BJ (cell line): ENCODE measurements around the gene EFHC2. TPM values are rescaled to one million over a fixed set of nuclear protein-coding genes. Genes with fewer than 3 reads are reported as not detected.

Source experiments
- CTCF ChIA-PET: fragments of 350-600 bp; formaldehyde crosslinking; extraction: SDS; loops from one replicate; lab custom pipeline; 2021; ENCODE audit warnings: antibody characterized with exemption, inconsistent platforms; lab: Yijun Ruan, JAX
- POLR2A ChIA-PET: fragments of 300-600 bp; sonication (Branson Sonifier 250); formaldehyde crosslinking; extraction: SDS; loops from one replicate; lab custom pipeline; 2021; ENCODE audit warnings: antibody characterized with exemption; lab: Charles Lee
- DNase-seq: peaks from one replicate; pipeline ENCODE4 v3.0.0-alpha.2; 2011; ENCODE audit warnings: low read depth
- H3K27me3 ChIP-seq: 2 replicates; pipeline ENCODE4 v1.6.0; 2011; ENCODE audit warnings: low read length; ENCODE audit not compliant: control insufficient read depth, insufficient read depth
- H3K36me3 ChIP-seq: 2 replicates; pipeline ENCODE4 v1.5.1; 2011; ENCODE audit warnings: low read length; ENCODE audit not compliant: control insufficient read depth, insufficient read depth
- H3K4me3 ChIP-seq: 2 replicates; pipeline ENCODE4 v1.5.1; 2011; ENCODE audit warnings: low read depth, mild to moderate bottlenecking, control low read depth, low read length
- polyA plus RNA-seq: library from polyadenylated mRNA; depleted of rRNA; stranded (reverse); fragments of >200 nt; gene quantifications from 2 replicates; pipeline ENCODE4 v1.2.3, GENCODE V29; 2011
- TF ChIP-seq, protein P1 (sequence below): IDR thresholded peaks from 2 replicates; pipeline ENCODE4 v1.5.1; 2011; ENCODE audit warnings: low read depth, mild to moderate bottlenecking, control low read depth, inconsistent platforms, low read length, moderate library complexity; ENCODE audit not compliant: insufficient read depth

Gene EFHC2
- polyA plus RNA-seq, 1 experiment = not detected

DNA sequence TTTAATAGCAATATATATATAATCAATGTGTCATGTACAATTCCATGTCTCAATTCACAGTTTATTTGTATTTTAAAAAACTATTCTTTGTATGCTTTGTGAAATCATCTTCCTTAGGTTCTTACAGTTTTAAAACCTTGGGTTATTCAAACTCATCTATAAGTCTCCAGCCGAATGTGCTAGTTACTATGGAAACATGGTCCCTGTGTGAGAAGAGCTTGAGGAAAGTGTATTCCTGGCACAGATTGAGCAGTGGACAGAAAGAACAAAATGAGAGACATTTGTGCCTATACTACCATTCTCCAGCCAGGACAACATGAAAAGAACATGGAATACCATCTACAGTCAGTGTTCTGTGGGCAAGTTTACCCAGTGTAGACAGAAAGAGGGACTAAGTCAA, 103.4 kb downstream of the EFHC2 start:
- no peaks in the 10 kb centered on the region for H3K27me3 ChIP-seq
- TF ChIP-seq, protein P1, sequence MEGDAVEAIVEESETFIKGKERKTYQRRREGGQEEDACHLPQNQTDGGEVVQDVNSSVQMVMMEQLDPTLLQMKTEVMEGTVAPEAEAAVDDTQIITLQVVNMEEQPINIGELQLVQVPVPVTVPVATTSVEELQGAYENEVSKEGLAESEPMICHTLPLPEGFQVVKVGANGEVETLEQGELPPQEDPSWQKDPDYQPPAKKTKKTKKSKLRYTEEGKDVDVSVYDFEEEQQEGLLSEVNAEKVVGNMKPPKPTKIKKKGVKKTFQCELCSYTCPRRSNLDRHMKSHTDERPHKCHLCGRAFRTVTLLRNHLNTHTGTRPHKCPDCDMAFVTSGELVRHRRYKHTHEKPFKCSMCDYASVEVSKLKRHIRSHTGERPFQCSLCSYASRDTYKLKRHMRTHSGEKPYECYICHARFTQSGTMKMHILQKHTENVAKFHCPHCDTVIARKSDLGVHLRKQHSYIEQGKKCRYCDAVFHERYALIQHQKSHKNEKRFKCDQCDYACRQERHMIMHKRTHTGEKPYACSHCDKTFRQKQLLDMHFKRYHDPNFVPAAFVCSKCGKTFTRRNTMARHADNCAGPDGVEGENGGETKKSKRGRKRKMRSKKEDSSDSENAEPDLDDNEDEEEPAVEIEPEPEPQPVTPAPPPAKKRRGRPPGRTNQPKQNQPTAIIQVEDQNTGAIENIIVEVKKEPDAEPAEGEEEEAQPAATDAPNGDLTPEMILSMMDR = no peak
- no peak overlapping the region for H3K4me3 ChIP-seq
- no peaks in the 10 kb centered on the region for H3K36me3 ChIP-seq
- DNase-seq = no peak
- ChIA-PET POLR2A (no interaction called here), CTCF (interaction anchor here (1.7 kb wide), 1 partner anchor 282 kb away, joined by 4 read pairs; no protein-coding TSS in a partner anchor)

DNA sequence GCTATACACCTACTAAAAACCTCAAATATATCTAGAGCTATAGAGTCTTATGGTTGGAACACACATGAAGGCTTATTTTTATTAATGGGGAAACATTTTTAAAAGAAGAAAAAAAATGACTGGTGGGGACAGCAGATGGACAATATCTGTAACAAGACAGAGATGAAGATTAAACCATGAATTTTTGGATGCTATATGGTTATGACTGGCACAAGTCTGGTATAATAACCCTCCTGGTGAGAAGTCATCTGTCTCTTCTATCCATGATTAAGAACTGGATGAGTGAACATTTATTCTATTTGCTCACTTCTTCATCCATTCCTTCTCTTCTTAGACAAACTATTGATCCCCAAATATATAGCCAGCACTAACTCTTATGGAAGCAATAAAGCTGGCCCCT, 104.4 kb downstream of the EFHC2 start:
- ChIA-PET CTCF (no interaction called here), POLR2A (no interaction called here)
- no peak for DNase-seq
- Histone ChIP-seq H3K36me3 (no peaks in the 10 kb centered on the region), H3K27me3 (no peaks in the 10 kb centered on the region), H3K4me3 (no peak overlapping the region)
- TF ChIP-seq, protein P1 = no peak

DNA sequence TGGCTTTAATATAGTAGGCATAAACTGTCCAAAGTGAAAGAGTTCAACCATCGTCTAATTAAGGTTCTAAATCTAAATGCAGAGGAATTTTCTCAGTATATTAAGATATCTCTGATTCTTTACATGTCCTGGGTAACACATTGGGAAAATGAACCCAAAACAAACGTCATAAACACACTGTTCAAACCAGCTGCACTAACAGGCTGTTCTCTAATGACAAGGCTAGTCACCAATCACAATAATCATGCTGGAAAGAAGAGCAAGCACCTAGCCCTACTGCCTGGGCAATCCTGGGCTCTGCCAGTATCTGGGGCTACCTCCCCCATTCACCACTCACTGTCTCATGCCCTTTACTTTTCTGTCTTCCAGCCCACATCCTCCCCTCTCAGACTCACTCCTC, 107.9 kb downstream of the EFHC2 start:
- CTCF ChIA-PET = interaction anchor here (0.6 kb wide), 1 partner anchor 13 kb away, joined by 4 read pairs; no protein-coding TSS in a partner anchor

DNA sequence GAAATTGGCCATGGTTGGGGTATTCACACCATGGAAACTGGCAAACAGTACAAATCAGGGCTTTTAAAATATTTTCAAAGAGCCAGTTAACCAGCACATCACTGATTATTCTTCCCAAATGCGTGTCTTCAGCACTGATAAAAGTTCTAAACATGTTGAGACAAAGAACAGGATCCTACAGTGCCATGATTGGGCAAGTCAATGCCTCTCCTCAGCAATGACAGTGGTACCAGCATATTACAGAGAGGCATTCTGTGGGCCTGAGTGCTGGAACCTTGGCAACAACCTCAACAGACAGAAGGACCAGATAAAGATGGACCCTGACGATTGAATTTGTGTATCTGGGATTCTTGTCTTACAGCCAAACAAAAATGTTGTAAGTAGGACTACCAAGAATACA, 108.9 kb downstream of the EFHC2 start:
- Histone ChIP-seq H3K36me3 (no peaks in the 10 kb centered on the region), H3K4me3 (no peak overlapping the region), H3K27me3 (no peaks in the 10 kb centered on the region)
- CTCF ChIA-PET = no interaction called here
- no peak for DNase-seq
- TF ChIP-seq, protein P1 = no peak
- POLR2A ChIA-PET = no interaction called here

More for the DNA sequence above, 107.9 kb downstream of the EFHC2 start:
- H3K36me3 ChIP-seq = no peaks in the 10 kb centered on the region
- no peak for DNase-seq
- TF ChIP-seq, protein P1 = no peak
- no peaks in the 10 kb centered on the region for H3K27me3 ChIP-seq
- POLR2A ChIA-PET = no interaction called here
- no peak overlapping the region for H3K4me3 ChIP-seq

DNA sequence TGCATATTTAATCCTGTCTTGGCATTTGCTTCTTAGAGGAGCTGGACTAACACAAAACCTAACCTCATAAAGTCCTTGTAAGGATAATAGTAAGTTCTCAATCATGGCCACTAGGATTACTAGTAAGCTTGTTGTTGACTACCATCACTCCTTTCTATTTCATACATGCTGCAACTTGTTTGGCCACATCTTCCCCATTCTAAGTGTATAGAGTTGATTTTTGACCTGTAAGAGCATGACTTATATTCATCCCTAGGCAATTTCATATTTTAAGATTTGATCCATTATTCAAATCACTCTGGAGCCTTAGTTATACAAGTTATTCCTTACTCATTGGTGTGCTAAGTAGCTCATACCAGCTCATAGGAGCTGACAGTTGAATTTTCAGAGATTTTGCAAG, 109.4 kb downstream of the EFHC2 start:
- ChIA-PET POLR2A (no interaction called here), CTCF (no interaction called here)
- Histone ChIP-seq H3K4me3 (no peak overlapping the region), H3K27me3 (no peaks in the 10 kb centered on the region), H3K36me3 (no peaks in the 10 kb centered on the region)
- TF ChIP-seq, protein P1 = no peak
- no peak for DNase-seq
